Stimulated activated CD4-positive, alpha-beta T cell treated with anti-CD3 and anti-CD28 coated beads, Interleukin-15, amount 100 ng/mL, for 24 hours (primary cell): ENCODE data around the gene METTL24.

Experiments
- DNase-seq: peaks from one replicate; pipeline ENCODE4 v3.0.0-alpha.2; 2020

Gene METTL24, protein sequence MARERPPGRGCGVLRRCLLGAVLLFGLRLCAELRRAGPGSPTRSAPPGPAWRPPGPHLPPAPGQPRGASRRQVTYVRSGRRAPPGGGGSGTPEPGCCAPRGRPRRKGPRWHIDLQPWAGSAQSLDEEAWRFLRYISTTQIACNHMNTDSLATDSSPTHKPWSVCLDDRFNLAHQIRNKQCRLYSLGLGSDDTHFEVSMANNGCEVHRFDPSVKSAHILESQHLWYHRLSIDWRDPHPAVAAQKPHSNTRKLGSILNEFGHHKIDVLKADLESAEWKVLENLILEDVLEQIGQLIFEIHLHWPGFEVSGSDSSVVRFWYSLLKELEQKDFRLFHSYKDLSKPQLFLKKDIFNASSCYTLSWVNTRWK

GRCh38 chr6:110357664-110358552 is at the start of gene METTL24:
Gene METTL24 (minus strand): TSS chr6:110358349. CDS start chr6:110358272, 77 bp downstream.
- peak; percentile 12 for DNase-seq

GRCh38 chr6:110404607-110405006 is 46.5 kb upstream of the METTL24 start:
- no peak for DNase-seq

GRCh38 chr6:110401585-110402176 is 43.5 kb upstream of the METTL24 start:
- DNase-seq = no peak

DNA sequence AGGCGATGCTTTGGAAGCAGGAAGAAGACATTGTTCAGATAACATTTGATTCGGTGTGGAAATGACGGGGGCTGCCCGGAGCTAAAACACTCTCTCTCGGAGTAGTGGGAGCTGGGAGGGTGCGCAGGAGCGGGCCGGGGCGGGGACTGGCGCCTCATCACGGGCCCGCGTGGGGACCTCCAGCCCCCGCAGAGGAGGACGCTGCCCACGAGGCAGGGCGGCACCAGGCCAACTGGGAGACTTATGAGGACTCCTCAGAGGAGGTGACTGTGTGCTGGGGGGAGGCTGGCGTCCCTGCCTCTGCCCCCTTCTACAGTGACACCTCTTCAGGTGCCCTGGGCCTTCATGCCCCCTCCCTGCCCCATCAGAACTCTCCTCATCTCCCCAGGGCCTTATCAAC is 42.1 kb upstream of the METTL24 start:
- no peak for DNase-seq

DNA sequence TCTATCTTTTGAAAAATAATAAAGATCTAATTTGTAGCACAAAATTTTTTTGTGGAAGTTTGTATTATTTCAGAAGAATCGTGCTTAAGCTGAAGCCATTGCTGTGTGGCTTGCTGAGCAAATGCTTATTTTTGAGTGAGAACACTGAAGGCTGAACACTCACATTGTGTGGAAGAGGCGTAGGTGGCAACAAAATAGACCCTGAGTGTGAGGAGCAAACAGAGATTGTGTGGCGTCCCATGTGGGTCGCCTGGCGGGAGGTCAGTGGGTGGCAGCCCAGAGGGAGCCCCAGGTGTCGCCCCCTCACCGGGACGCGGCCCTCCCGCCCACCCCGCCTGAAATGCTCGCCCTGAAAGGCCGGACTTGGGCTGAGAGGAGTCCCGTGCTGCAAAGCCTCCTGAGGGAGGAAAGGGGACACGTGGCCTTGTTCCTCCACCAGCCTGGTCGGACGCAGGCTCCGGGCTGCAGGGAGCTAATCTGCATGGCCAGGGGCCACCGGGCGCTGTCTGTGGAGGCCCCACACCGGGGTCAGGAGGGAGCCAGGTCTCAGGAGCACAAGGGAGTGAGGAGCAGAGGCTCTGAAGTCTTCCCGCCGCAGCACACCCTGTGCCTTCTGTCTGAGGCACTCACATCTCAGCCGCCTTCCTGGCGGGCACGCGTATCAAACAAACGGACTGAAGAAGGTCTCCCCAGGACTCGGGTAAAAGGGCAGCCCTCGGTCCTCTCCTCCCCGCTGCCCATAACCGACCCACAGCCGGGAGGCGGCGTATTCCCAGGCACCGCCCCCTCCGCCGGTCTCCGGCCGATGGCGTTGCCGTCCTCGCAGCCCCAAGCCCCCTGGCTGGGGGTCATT is 41.3 kb upstream of the METTL24 start:
- no peak for DNase-seq

GRCh38 chr6:110398778-110399177 is 40.6 kb upstream of the METTL24 start:
- DNase-seq = no peak

GRCh38 chr6:110395221-110395620 is 37.1 kb upstream of the METTL24 start:
- no peak for DNase-seq

GRCh38 chr6:110394409-110394808 is 36.3 kb upstream of the METTL24 start:
- no peak for DNase-seq

DNA sequence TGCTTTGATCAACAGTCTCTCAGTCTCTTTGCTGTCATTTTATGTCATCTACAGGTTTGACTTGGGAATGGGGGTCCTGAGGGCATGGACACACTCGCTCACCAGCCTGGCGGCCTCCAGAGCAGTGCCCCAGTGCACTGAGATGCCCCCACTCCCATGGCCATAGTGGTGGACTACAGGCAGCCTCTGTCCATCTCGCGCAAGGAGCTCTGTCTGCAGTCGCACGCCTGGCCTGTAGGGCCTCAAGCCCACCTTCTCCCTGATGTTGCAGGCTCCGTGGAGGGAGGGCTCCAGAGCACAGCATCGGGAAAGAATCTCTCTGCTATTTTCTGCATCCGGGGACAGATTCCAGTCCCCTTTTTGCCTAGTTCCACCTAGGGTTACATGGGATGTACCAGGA is 34.6 kb upstream of the METTL24 start:
- DNase-seq = no peak

- no peak for DNase-seq
Measured at GRCh38 chr6:110390404-110390803, 32.3 kb upstream of the METTL24 start.

- no peak for DNase-seq
Measured at GRCh38 chr6:110389689-110390382, 31.7 kb upstream of the METTL24 start.

DNA sequence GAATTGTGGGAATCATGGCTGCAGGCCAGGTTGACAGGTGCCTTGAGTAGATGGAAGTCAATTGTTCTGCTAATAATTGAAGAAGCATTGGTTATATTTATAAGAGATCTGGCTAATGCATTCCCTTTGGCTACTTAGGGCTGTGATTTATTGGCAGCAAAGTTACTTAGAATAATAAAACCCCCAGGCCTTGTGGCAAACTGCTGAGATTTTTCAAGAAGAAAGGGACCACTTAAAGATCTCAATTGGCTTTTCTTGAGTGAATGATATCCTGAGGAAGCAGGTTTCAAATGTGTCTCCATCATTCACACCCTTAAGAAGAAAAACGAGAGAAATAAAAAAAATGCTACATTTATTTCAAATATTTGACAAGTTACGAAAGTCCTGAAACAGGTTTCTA is 29.8 kb upstream of the METTL24 start:
- no peak for DNase-seq

DNA sequence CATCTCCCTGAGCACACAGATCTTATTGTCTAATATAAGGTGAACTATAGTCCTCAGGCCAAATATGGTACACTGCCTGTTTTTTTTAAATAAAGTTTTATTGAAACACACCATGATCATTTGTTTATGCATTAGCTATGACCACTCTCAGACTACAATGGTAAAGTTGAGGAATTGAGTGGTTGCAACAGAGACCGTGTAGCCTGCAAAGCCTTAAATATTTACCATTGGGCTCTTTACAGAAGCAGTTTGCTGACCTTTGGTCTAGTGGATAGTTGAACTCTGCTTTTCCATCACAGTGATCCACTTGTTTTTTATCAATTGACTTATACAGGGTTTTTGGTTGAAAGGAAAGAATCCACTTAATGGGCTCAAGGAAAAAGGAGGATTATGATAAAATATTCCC is 27.3 kb upstream of the METTL24 start:
- DNase-seq = no peak

DNA sequence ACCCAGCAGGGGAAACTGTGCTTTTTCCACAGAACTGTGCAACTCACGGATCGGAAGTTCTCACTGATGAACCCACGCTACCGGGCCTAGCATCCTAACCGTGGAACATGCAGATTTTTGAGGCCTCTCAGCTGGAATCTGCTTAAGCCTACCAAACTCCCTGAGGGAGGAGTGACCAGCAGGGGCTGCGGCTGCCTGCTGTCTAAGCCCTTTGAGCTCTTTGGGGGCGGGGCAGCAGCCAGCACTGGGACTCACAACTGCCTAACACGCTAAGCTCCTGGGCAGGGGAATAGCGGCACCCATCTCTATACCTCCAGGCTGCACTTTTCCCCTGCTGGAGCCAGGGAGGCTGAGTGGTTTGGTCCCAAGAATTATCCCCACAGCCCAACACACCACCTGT is 20.4 kb upstream of the METTL24 start:
- no peak for DNase-seq

DNA sequence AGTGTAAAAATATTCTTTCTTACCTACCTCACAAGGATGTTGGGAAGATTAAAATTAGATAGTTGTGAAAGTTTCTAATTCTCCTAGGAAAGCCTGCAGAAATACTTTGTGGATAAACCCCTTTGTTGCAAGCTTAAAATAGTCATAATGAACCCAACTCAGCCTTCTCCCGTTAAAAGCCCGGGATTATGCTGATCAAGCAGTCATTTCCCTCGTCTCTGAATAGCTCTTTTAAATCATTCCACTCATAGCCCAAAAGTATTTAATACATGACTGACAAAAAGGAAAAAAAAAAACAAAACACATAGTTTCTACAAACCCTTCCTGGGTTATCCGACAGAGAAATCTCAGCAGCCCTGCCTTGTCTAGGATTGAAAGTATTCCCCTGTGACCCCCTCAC is 10.9 kb upstream of the METTL24 start:
- no peak for DNase-seq

DNA sequence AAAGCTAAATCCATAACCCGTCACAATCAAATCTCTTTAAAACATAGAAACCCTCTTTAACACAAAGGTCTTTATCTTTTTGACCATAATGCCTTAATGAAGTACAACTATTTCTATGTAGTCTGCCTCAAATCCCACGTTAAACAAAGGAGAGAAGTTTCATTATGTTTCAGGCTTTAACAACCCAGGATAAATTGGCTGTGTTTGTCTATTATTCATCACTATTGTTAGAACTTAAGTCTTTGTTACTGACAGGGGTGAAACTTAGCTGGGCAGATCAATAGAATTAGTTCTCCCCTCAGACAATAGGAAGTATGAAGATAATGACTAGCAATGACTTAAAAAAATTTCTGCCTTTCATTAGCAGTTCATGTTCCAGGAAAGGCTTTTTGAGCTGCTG is 10.1 kb upstream of the METTL24 start:
- DNase-seq = no peak

- no peak for DNase-seq
Measured at GRCh38 chr6:110367825-110368224, 9.7 kb upstream of the METTL24 start.

- DNase-seq = no peak
Measured at GRCh38 chr6:110366975-110367374, 8.8 kb upstream of the METTL24 start.

DNA sequence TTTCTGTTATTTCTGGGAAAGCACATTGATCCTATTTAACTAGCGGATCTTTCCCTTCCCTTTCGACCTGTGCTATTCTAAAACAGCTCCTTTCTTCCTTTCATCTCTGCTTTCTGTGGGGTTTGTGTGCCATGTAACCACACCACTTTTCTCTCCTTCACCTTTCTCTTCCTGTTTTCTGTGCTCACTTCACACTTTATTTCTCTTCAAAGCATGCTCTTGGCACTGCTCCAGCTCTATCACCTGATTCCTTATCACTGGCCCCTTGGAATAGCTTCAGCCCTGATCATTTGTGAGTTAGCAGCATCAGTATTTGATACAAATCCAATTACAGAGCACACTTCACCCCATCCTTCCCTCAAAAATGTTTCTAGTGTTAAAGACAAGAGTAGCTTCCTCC is 8.1 kb upstream of the METTL24 start:
- DNase-seq = no peak

- DNase-seq = no peak
Measured at GRCh38 chr6:110364364-110365105, 6.4 kb upstream of the METTL24 start.

DNA sequence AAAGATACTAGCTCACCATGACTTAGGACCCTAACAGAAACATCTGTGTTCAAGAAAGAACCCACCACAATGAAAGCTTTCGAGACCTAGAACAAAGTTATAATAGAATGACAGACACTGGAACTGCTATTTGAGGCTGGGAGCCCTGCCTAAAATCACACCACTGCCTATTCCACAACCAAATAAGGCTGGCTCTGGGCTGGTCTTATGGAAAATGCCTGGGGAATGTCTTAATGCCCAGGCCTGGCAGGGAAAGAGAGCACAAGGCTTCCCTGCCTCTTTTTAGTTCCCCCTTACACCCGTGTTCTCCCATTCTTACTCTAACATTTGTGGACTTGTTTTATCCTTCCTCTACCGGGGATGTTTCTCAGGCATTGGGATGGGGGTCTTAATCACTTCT is 5.6 kb upstream of the METTL24 start:
- no peak for DNase-seq
